ENCODE measurements around the gene KCNN1. TPM values are rescaled to one million over a fixed set of nuclear protein-coding genes. Genes with fewer than 3 reads are reported as not detected.

Gene KCNN1
- polyA plus RNA-seq, 10 donors = 0.43 to 3.4 (median 1.3) TPM

DNA sequence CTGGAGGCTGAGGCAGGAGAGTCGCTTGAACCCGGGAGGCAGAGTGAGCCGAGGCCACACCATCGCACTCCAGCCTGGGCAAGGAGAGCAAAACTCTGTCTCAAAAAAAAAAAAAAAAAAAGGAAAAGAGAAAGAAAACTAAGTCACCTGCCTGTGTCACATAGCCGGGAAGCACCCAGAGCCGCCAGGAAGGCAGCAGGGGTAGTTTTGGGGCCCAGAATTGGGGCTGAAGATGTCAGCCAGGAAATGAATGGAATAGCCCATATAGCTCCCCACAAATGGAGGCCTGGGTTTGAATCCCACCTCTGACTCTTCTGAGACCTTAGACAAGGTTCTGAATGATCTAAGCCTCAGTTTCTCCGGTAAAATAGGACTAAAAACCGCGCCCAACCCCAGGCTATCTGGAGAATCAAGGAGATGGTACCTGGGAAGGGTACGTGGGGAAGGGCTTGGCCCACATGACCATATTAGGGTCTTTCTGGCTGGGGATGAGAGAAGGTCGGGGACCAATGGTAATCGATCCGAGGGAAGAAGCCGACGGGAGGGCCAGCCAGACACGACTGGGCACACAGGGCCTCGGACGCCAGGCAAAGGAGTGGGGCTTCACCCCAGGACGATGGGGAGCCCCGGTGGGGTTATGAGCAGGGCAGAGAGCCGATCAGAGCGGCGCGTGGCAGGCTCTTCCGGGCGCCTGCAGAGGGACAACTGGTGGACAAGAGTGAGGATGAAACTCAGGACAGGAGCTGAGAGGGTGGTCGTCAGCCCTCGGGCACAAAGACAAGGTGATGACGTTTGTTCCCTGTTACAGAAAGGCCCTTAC lies 19.7 kb upstream of the KCNN1 start:
- no peak for DNase-seq

DNA sequence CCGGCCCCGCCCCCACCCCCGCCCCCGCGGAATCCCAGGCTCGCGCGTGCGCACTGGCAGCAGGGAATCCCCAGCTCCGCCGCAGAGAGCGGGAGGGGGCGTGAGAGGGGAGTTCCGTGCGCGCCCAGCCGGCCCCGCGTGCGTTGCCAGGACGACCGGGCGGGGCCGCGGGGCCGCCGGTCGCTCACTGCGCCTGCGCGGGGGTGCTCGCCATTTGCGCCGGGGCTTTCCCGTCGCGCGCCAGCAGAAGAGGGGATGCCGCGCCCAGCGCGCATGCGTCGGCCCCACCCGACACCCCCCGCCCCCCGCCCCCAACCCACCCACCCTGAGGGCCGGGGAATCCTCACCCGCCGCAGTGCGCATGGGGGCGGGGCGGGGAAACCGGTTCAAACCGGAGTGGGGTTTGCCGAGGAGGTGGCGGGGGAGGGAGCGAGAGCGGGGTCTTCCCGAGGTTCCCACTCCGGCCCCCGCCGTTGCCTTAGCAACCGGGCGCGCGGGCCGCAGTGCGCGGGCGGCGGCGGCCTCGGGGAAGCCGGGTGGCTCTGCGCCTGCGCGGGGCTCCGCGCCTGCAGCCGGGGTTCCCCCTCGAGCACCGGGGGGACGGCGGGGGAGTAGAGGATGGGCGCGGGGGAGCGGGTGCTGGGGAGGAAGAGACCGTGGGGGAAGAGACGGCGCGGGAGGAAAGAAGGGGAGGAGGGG lies 18.9 kb upstream of the KCNN1 start:
- peak; percentile 95 to 98 (median 97) for DNase-seq

DNA sequence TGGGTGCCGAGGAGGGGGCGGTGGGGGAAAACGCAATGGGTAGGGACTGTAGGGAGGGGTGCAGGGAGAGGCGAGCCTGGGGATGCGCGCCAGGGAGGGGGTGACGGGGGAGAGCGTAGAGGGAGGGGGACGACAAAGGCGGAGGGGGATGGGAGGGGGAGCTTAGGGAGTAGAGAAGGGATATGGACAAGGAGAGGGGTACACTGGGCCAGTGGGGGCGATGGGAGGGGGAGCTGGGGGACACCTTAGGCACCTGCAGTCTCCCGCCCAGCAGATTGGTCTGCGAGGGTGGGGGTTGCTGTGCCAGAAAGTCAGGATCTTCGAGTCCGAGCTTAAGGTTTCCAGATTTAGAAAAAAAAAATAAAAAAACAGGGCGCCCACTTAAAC lies 18.4 kb upstream of the KCNN1 start:
- peak in 1 of 3 donors; percentile 72 for DNase-seq

DNA sequence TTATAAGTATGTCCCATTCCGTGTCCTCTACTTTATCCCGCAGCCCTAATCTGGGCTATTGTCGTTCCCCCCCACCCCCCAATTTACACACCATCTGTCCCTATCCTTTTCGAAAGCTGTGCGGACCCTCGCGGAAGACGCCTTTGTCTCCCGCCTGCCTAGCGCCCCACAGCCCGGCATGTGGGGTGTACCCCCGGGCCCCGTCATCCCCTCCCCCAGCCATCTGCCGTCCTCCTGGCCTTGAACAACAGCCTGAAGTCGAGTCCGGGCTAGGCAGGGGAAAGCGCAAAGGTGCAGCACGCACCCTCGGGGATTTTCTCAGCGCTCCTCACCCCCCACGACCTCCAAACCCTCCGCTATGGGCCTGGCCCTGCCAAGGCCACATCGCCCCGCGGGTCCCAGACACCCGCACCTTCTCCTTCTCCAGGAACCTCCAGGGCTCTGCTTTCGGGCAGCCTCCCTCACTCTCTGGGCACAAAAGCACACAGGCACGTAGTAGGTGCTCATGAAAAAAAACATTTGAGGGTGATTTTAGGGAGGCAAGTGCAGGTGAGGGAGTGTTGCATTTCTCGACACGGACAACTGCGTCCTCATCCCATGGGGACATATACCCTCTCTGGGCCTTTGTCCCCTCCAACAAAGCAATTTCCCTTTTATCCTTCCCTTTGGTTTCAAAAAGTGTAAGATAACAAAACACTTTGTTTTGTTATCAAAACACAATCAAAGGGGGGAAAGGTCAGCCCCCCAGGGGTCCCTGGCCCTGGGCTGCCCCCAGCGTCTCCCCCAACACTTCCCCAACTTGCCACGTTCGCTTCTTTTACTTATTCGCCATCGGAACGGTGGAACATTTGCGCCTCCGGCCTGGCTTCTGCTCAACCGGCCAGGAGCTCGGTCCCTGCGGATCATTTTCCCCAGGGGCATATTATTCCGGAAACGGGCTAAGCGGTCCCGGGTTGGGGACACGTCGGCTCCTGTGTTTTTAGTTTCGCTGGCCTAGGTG lies 17.7 kb upstream of the KCNN1 start:
- DNase-seq = peak in 1 of 3 donors; percentile 69

DNA sequence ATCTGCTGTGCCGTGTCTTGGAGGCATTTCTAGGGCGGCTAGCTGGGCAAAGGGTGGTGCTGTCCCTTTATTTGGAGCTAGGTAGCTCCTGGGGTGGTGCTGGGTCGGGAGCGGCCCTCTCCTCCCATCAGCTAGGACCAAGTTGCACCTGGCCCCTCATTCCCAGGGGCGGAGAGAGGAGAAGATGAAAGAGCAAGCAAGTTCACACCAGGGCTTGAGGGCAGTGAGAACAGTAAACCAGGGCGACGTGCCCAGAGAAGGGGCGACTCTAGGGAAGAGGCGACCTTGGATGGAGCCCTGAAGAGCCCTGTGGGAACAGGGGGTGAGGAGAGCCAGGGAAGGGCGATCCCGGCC lies 17.0 kb upstream of the KCNN1 start:
- DNase-seq = no peak

DNA sequence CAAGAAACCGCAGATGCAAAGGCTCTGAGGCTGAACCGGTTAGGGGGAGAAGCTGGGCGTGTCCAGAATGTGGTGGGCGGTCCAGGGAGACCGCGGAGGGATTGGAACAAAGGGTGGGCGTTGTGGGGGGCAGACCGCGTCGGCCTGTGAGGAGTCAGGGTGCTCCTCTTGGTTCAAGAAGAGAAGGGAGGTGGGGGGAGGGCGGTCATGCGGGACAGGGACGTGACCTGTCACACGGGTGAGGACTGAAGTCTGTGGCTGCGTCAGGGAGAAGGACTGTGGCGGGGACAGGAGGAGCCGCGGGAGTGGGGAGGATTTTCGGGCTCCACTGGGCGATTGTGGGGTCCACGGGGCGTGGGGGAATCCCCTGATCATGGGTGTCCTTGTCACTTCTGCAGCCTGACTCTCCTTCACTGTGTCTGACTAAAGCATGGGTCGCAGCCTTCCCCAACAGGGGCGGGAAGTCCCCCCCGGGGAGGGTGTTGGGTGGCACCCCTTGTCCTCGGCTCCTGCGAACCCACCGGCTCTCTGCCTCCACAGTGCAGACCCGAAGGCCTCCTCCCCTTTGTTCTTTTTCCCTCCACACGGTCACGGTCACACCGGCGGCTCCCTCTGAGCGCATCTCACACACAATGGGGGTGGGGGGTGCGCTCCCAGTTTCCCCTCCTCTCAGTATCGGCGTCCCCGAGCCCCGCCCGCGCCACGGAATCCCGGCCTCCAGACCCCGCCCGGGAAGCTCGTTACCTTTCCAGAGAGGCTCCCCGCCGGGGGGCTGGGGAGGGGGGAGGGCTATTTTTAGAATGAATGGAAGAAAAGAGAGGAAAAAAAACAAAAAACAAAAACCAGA lies 16.4 kb upstream of the KCNN1 start:
- DNase-seq = peak in 1 of 3 donors; percentile 63

DNA sequence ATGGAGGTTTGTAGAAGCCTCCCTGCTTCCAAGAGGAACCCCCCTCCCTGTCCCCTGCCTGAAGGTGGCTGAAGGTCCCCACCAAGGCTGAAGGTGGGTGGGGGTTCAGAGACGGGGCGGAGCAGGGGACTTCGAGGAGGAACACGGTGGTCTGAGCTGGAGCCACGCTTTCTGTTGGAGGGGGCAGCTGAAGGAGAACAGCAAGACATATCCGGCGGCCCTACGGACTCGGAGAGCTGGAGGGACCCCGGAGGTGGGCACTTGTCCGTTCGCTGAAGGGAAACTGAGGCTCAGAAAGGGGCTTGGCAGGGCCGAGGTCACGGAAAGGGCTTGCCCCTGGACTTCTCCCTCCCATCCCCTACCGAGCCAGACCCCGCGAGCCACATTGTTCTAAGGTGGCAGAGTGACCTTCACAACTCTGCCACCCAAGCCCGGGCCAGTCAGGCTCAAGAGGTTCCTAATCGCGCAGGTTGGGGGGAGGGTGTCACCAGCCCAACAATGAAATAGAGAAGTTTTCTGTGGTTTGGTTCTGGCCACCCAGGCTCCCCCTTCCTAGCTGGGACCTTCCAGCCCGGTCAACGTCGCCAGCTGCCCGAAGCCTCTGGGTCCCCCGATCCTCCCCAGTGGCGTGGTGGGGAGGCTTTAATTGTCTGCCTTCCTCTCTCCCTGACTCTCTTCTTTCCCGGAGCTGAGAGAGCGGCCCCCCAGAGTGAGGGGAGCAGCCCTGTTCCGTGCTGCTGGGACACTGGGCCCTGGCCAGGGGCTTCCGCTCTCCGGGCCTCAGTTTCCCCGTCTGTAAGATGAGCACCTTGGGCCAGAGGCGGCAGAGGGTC lies 15.5 kb upstream of the KCNN1 start:
- no peak for DNase-seq

DNA sequence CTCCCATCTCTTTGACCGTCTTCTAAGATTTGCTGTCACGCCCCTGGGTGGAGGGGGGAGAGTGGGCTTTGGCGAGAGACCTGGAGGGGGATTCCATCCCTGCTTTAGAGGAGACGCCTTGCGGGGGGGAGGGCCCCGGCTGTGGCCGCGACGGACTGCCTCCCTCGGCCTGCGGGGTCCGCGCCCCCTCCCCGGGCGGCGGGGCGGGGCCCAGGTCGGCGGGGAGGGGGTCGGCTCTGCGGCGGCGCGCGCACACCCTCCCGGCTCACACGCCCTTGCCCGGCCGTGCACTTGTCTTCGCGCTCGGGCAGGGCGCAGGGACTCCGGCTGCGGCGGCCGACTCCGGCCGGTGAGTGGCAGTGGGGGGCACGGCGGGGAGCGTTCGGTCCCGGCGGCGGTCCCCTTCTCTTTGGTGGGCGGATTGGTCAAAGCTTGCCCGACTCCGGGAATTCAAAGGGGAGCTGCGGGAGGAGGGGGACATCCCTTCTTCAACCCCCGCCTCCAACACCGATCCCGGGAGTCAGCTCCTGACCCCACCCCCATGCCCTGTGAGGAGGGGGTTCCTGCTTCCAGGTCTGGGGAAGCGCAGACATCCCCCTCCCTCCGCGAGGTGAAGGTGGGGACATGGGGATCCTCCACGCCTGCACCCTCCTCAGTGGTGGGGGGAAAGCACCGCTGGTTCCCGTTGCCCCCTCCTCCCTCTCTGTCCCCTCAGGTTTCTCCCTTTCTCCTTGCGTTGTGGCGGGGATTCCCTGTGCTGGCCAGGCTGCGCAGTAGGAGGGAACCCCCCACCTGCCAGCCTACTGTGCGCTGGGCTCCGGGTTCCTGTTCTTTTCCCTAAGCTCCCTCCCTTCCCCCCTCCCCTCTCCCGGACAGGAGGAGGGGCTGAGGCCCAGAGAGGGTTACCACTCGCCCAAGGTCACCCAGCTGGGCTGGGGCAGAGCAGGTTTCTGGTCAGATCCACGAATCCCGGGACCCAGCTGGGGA lies 14.6 kb upstream of the KCNN1 start:
- DNase-seq = no peak

DNA sequence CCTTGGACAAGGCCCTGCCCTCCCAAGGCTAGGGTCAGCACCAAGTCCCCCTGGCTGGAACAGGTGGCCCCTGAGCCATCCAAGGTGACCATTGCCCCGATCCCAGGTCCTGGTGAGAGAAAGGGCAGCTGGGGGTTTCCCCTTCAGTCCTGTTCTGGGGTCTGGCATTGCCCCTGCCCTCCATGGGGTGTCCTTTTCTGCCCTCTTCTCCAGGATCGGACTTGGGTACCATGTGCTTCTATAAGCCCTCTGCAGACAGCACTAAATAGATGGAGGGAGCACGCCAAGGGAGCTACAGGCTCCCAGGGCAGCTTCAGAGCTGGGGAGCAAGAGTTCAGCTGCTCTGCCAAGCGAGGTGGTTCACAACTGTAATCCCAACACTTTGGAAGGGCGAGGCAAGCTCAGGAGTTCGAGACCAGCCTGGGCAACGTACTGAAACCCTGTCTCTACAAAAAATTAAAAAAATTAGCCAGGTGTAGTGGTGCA lies 13.5 kb upstream of the KCNN1 start:
- DNase-seq = no peak

DNA sequence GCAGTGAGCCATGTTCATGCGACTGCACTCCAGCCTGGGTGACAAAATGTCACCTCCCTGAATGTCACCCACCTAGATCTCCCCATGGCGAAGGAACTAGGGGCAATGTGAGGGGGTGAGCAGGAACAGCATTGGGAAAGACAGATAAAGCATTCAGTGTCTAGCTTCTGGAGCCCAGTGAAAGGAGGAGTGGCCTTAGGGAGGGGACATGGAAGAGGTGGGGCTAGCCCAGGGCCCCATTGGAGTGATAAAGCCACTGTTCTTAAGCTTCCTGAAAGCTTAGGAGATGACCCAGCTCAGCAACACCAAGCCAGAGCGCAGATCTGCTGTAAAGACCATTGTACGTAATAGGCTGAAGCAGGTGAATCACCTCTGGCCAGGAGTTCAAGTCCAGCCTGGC lies 13.0 kb upstream of the KCNN1 start:
- DNase-seq = no peak

DNA sequence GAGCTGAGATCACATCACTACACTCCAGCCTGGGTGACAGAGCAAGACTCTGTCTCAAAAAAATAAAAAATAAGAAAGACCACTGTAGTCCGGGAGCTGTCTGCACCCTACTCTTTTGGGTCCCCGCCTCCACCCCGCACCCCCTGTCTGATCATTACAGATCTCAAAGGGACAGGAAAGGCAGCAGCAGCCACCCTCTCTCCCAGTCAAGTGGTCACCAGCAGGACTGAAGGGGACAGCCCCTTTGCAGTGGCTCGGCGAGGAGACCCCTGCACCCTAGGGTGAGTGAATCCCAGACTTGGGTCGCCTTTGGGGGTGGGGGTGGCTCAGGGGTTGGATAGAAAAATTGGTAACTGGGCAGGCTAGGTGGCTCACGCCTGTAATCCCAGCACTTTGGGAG lies 12.5 kb upstream of the KCNN1 start:
- no peak for DNase-seq

DNA sequence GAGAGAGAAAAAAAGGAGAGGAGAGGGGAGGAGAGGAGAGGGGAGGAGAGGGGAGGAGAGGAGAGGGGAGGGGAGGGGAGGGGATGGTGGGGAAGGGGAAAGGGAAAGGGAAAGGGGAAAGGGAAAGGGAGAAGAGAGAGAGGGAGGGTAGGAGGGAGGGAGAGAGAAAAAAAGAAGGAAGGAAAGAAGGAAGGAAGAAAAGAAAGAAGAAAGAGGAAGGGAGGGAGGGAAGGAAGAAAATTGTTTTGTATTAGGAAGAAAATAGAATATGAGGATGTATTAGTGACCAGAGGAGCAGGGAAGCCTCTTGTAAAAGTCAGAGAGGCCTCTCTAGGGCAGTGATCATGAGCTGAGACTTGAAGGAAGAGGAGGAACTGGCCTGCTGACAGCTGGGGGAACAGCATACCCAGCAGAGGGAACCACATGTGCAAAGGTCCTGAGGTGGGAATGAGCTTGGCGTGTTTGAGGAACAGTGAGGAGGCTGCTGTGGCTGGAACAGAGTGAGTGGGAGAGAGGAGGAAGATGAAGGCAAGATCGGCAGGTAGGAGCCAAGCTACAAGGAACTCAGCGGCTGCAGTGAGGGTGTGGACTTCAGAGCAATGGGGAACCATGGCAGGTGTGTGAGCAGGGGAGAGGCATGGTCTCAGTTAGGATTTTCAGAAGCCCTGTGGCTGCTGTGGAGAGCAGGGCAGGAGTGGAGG lies 9.6 kb upstream of the KCNN1 start:
- DNase-seq = no peak

DNA sequence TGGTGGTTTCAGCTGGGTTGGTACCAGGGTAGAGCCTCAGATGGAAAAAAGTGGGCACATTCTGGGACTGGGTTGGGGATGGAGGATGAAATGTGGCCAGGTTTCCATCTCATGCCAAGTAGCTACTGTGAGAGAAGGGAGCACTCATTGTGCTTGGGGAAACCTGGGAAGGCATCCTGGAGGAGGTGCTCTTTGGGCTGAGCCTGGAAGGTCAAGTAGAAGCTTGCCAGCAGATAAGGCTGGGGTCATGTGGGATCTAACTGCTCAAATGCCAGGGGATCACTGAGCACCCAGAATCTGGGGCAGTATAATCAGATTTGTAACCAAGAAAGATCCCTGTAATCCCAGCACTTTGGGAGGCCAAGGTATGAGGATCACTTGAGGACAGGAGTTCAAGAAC lies 9.0 kb upstream of the KCNN1 start:
- DNase-seq = no peak

DNA sequence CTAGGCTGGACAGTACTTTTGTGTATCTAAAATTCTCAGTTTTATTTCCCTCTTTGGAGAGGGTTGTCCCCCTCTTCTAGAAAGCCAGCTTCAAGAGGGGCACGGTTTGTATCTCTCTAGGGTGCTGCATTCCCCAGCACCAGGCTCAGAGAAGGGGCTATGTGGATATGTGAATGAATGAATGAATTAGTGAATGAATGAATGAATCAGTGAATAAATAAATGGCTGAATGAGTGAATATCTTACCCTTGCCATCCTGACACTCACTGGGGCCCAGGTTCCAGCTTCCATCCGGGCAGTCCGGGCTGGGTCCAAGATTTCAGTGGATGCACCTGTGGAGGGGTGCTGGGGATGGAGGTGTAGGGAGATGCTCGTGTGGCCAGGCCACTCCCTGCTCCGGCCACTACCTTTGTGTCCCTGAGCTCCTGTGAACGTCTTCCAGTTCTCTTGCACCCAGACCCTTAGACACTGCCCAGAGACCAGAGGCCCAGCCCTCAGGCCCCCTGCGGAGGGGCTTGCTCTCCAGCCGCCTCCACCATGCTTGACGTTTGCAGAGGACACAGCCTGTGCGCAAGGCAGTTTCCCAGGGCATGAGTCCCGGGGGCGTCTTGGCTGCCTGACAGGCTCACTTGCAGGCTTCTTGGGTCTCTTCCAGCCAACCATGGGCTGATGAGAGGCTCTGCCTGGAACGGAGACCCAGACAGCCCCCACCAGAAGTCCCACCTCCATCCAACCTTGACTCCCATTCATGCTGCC lies 2.8 kb upstream of the KCNN1 start:
- no peak for DNase-seq

DNA sequence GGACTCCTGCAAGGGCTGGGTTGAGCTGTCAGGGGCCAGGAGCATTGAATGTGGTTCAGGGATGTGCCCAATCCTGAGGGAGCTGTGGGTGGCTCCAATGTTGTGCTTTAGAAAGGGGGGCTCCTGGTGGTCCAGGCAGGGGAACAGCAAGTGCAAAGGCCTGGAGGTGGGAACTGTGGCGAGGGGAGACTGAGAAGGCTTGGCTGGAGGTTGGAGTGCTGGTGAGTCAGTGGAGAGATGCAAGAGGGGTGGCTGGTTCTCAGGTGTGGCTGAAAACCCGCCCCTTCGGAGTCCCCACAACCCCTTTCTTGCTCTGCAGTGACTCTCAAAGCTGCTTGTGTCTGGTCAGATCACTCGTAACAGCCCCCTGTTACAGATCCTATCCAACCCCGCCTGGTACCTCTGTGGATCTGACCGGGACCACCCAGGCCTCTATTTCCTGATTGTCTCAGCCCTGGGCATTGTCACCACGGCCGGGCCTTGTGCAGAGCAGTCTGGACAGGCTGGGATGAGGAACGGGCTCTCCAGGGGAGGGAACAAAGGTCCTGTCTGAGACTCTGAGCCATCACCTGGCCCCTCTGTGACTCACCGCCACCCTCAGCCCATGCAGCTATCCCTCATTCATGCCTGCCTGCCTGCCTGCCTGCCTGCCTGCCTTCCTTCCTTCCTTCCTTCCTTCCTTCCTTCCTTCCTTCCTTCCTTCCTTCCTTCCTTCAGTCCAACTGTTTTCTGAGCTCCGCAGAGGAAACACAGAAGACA lies 1.4 kb upstream of the KCNN1 start:
- no peak for DNase-seq

DNA sequence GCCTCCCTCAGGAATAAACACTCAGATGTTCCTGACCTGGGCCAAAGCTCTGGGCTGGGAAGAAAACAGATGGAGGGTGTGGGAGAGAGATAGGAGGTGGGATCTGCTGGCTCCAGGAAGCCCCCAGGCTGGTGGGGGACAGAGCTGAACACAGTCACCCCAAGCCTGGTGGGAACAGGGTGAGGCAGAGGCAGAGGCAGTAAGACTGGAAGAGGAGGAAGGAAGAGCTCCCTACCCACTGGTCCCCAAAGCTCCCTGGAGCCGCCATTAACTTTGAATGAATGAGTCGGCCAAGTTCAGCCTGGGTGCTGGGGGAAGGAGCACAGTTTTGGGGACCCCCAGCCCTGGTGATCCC lies 801 bp upstream of the KCNN1 start:
- no peak for DNase-seq

Measured in muscle of back (tissue), 11 donors.